Ectodermal cell (in vitro differentiated cells): ENCODE results near the gene FAM83C.

ENCODE experiments used
- H3K27ac ChIP-seq: 2 replicates; pipeline ENCODE4 v1.7.0; 2013; ENCODE audit warnings: mild to moderate bottlenecking, low read depth, low read length; ENCODE audit not compliant: insufficient read depth, poor library complexity, severe bottlenecking
- H3K27me3 ChIP-seq: 2 replicates; pipeline ENCODE4 v1.7.0; 2013; ENCODE audit warnings: mild to moderate bottlenecking, low read length; ENCODE audit not compliant: insufficient read depth, control insufficient read depth, poor library complexity, severe bottlenecking
- H3K36me3 ChIP-seq: one replicate; pipeline ENCODE4 v1.7.0; 2013; ENCODE audit warnings: low read length; ENCODE audit not compliant: control insufficient read depth, insufficient read depth
- H3K4me1 ChIP-seq: one replicate; pipeline ENCODE4 v1.7.0; 2013; ENCODE audit warnings: low read length; ENCODE audit not compliant: control insufficient read depth, insufficient read depth
- H3K4me3 ChIP-seq: 2 replicates; pipeline ENCODE4 v1.7.0; 2013; ENCODE audit warnings: low read depth, low read length, control low read depth; ENCODE audit not compliant: insufficient read depth
- H3K9me3 ChIP-seq: 2 replicates; pipeline ENCODE4 v1.7.0; 2013; ENCODE audit warnings: mild to moderate bottlenecking, low read length, moderate library complexity; ENCODE audit not compliant: control insufficient read depth
- WGBS, 2 experiments: methylation state at CpG; one replicate each; pipeline ENCODE4 v1.1.7; 2013; ENCODE audit warnings: missing lambda C conversion rate in 2 of 2; 5-methylcytosine and 5-hydroxymethylcytosine counted together

Gene FAM83C

GRCh38 chr20:35290186-35290886 lies 1.9 kb downstream of the FAM83C start:
- peaks cover 3% of the 10 kb centered on the region for H3K27me3 ChIP-seq
- 80 to 81% methylated on average over 7 of the region's 7 CpGs for WGBS, 2 experiments
- no peak overlapping the region for H3K4me3 ChIP-seq

GRCh38 chr20:35288325-35289060 lies 3.7 kb downstream of the FAM83C start:
- Histone ChIP-seq H3K4me3 (no peak overlapping the region), H3K27ac (no peak overlapping the region), H3K36me3 (no peaks in the 10 kb centered on the region), H3K4me1 (peaks cover 2% of the 10 kb centered on the region), H3K27me3 (no peaks in the 10 kb centered on the region), H3K9me3 (no peaks in the 10 kb centered on the region)
- WGBS, 2 experiments: 90 to 93% methylated on average over 19 of the region's 19 CpGs

More at GRCh38 chr20:35290186-35290886, 1.9 kb downstream of the FAM83C start:
- Histone ChIP-seq H3K27ac (no peak overlapping the region), H3K9me3 (no peaks in the 10 kb centered on the region), H3K4me1 (no peaks in the 10 kb centered on the region), H3K36me3 (no peaks in the 10 kb centered on the region)

GRCh38 chr20:35287509-35288324 lies 4.5 kb downstream of the FAM83C start:
- Histone ChIP-seq H3K36me3 (no peaks in the 10 kb centered on the region), H3K4me3 (no peak overlapping the region), H3K4me1 (peaks cover 5% of the 10 kb centered on the region), H3K27ac (no peak overlapping the region), H3K9me3 (no peaks in the 10 kb centered on the region), H3K27me3 (no peaks in the 10 kb centered on the region)
- 91% methylated on average over 28 of the region's 28 CpGs for WGBS, 2 experiments

GRCh38 chr20:35286899-35287508 lies 5.2 kb downstream of the FAM83C start:
- peaks cover 5% of the 10 kb centered on the region for H3K4me1 ChIP-seq
- no peaks in the 10 kb centered on the region for H3K27me3 ChIP-seq
- H3K4me3 ChIP-seq: no peak overlapping the region
- H3K27ac ChIP-seq: no peak overlapping the region
- 93 to 94% methylated on average over 17 of the region's 17 CpGs for WGBS, 2 experiments
- no peaks in the 10 kb centered on the region for H3K9me3 ChIP-seq
- H3K36me3 ChIP-seq: peaks cover 5% of the 10 kb centered on the region

- no peak overlapping the region for H3K4me3 ChIP-seq
- no peaks in the 10 kb centered on the region for H3K27me3 ChIP-seq
- no peaks in the 10 kb centered on the region for H3K9me3 ChIP-seq
- H3K36me3 ChIP-seq: peaks cover 8% of the 10 kb centered on the region
- 93 to 94% methylated on average over 12 of the region's 12 CpGs for WGBS, 2 experiments
- no peak overlapping the region for H3K27ac ChIP-seq
- H3K4me1 ChIP-seq: peaks cover 5% of the 10 kb centered on the region
Measured at GRCh38 chr20:35286077-35286898, 5.9 kb downstream of the FAM83C start.

GRCh38 chr20:35285806-35286076 lies 6.5 kb downstream of the FAM83C start:
- H3K4me3 ChIP-seq: no peak overlapping the region
- H3K9me3 ChIP-seq: no peaks in the 10 kb centered on the region
- whole genome bisulfite sequencing, 2 experiments: 88 to 94% methylated on average over 5 of the region's 5 CpGs
- no peak overlapping the region for H3K27ac ChIP-seq
- peaks cover 5% of the 10 kb centered on the region for H3K4me1 ChIP-seq
- no peaks in the 10 kb centered on the region for H3K27me3 ChIP-seq
- peaks cover 11% of the 10 kb centered on the region for H3K36me3 ChIP-seq

GRCh38 chr20:35284992-35285805 lies 7.0 kb downstream of the FAM83C start:
- no peak overlapping the region for H3K27ac ChIP-seq
- H3K9me3 ChIP-seq: no peaks in the 10 kb centered on the region
- H3K4me1 ChIP-seq: peaks cover 5% of the 10 kb centered on the region
- no peaks in the 10 kb centered on the region for H3K27me3 ChIP-seq
- peaks cover 17% of the 10 kb centered on the region for H3K36me3 ChIP-seq
- 41 to 44% methylated on average over 19 of the region's 19 CpGs for WGBS, 2 experiments
- H3K4me3 ChIP-seq: peak overlapping the region; percentile 65

- H3K27me3 ChIP-seq: no peaks in the 10 kb centered on the region
- 0% methylated on average over 61 of the region's 61 CpGs for WGBS, 2 experiments
Measured at GRCh38 chr20:35284267-35284991, 7.8 kb downstream of the FAM83C start, which contains the start of gene EIF6. Gene EIF6, minus strand, starts transcription at chr20:35284772. Its CDS starts 285 bp downstream, at chr20:35284487.

More at GRCh38 chr20:35284267-35284991, 7.8 kb downstream of the FAM83C start, which contains the start of gene EIF6:
- H3K4me3 ChIP-seq: peak within 1 kb of the TSS; percentile 65
- H3K4me1 ChIP-seq: peaks cover 5% of the 10 kb centered on the region
- H3K36me3 ChIP-seq: peaks cover 24% of the 10 kb centered on the region
- H3K27ac ChIP-seq: no peak within 1 kb of the TSS
- H3K9me3 ChIP-seq: no peaks in the 10 kb centered on the region
